HepG2 (cell line): ENCODE data around the gene ATPAF2. TPM values are rescaled to one million over a fixed set of nuclear protein-coding genes. Genes with fewer than 3 reads are reported as not detected.

ENCODE experiments used
- ATM ChIP-seq: fragments of 450-650 bp; IDR thresholded peaks from 2 replicates; pipeline ENCODE4 v1.7.1; 2017; ENCODE audit warnings: mild to moderate bottlenecking, borderline replicate concordance
- BCL6 ChIP-seq: IDR thresholded peaks from 2 replicates; pipeline ENCODE4 v1.6.1; 2016; ENCODE audit warnings: missing genetic modification reagents, missing compliant biosample characterization
- FOXA3 ChIP-seq: IDR thresholded peaks from 2 replicates; pipeline ENCODE4 v1.6.1; 2016; ENCODE audit warnings: missing genetic modification reagents, missing compliant biosample characterization
- FOXK2 ChIP-seq: fragments of 450-650 bp; IDR thresholded peaks from 2 replicates; pipeline ENCODE4 v1.6.1; 2016
- IRF2 ChIP-seq: IDR thresholded peaks from 2 replicates; pipeline ENCODE4 v1.6.1; 2018; ENCODE audit warnings: missing genetic modification reagents, missing compliant biosample characterization
- KAT2B ChIP-seq: fragments of 150-350 bp; IDR thresholded peaks from 2 replicates; pipeline ENCODE4 v1.6.1; 2014; ENCODE audit warnings: low read depth, low read length, borderline replicate concordance
- KIAA2018 ChIP-seq: sonication (generic); formaldehyde crosslinking; IDR thresholded peaks from 2 replicates; pipeline ENCODE4 v1.5.0; 2020; ENCODE audit warnings: mild to moderate bottlenecking, missing genetic modification reagents, borderline replicate concordance
- MAFK ChIP-seq, 2 experiments: IDR thresholded peaks in 1 of 2; conservative IDR thresholded peaks in 1 of 2; 2 replicates each; pipeline ENCODE4 v1.6.1; 2011; ENCODE audit warnings: improper control_type of control experiment in 2 of 2, low read length in 2 of 2
- MXD4 ChIP-seq: IDR thresholded peaks from 2 replicates; pipeline ENCODE4 v1.6.1; 2016; ENCODE audit warnings: mild to moderate bottlenecking, missing biosample characterization, missing genetic modification reagents
- PBX2 ChIP-seq: IDR thresholded peaks from 2 replicates; pipeline ENCODE4 v1.6.1; 2016; ENCODE audit warnings: control low read depth
- POGK ChIP-seq: sonication (generic); formaldehyde crosslinking; conservative IDR thresholded peaks from 2 replicates; pipeline ENCODE4 v1.8.0; 2022; ENCODE audit warnings: mild to moderate bottlenecking, moderate library complexity, missing genetic modification reagents
- TEF ChIP-seq: sonication (generic); formaldehyde crosslinking; IDR thresholded peaks from 2 replicates; pipeline ENCODE4 v1.5.0; 2020; ENCODE audit warnings: missing genetic modification reagents
- ZNF282 ChIP-seq: fragments of 450-650 bp; IDR thresholded peaks from 2 replicates; pipeline ENCODE4 v1.6.1; 2018; ENCODE audit not compliant: partially characterized antibody
- ZNF589 ChIP-seq: sonication (generic); formaldehyde crosslinking; conservative IDR thresholded peaks from 2 replicates; pipeline ENCODE4 v1.8.0; 2022; ENCODE audit warnings: mild to moderate bottlenecking, moderate library complexity, missing genetic modification reagents
- ZNF605 ChIP-seq: sonication (generic); formaldehyde crosslinking; IDR thresholded peaks from 2 replicates; pipeline ENCODE4 v1.8.0; 2022; ENCODE audit warnings: mild to moderate bottlenecking, missing genetic modification reagents
- ZNF614 ChIP-seq: IDR thresholded peaks from 2 replicates; pipeline ENCODE4 v1.6.1; 2018; ENCODE audit warnings: missing biosample characterization, missing genetic modification reagents, inconsistent platforms, borderline replicate concordance
- polyA plus RNA-seq, 8 experiments: library from polyadenylated mRNA; depleted of rRNA in 3 of 8; stranded (reverse) in 7 of 8; unstranded in 1 of 8; fragments of >200 nt; fragmentation: Illumina TruSeq in 4 of 8; extraction: Trizol in 4 of 8; gene quantifications; 2 replicates each; pipeline versions ENCODE4 v1.2.1 to v1.2.3, GENCODE V29; 2011 to 2016; ENCODE audit warnings: low read depth in 4 of 8, missing spikeins in 1 of 8, mixed read lengths in 1 of 8; ENCODE audit not compliant: insufficient read depth in 1 of 8
- total RNA-seq, 5 experiments: library from RNA; depleted of rRNA; stranded (reverse); fragments of >200 nt; fragmentation: Illumina TruSeq; extraction: Trizol; gene quantifications; 2 replicates each; pipeline ENCODE4 v1.2.3, GENCODE V29; 2016; ENCODE audit warnings: low read depth in 1 of 5

The ATPAF2 gene
- total and polyA plus RNA-seq, 2 of the 13 experiments (the other 11 are each of a cell fraction or from before 2014, with no cell fraction given): 15.0 to 16.5 TPM

GRCh38 chr17:18039535-18040260 lies 730 bp upstream of the ATPAF2 start (continued):
- TF ChIP-seq POGK (CRISPR knock-in tag) (peak; percentile 76), FOXK2 (no peak), ZNF614 (CRISPR knock-in tag) (no peak), MAFK (conservative IDR thresholded peaks at IDR 0.05 in 1 of 2, IDR thresholded peaks at IDR 0.05 in 1 of 2; ENCODE audit: low read length in 2 of 2) (no peak), MXD4 (CRISPR knock-in tag) (no peak), PBX2 (CRISPR knock-in tag) (no peak), BCL6 (0 out of 2 replicates have a peak, but pooled peaks have one; percentile 4), ZNF589 (CRISPR knock-in tag) (0 out of 2 replicates have a peak, but pooled peaks have one; percentile 12), ZNF605 (CRISPR knock-in tag) (no peak), FOXA3 (CRISPR knock-in tag) (no peak), TEF (CRISPR knock-in tag) (no peak), KIAA2018 (CRISPR knock-in tag) (no peak), ATM (no peak), KAT2B (no peak), IRF2 (CRISPR knock-in tag) (no peak), ZNF282 (no peak)
